GM12872 (cell line): Measurements from ENCODE around the gene CHGA.

Source experiments
- TF ChIP-seq, protein P1 (sequence below): IDR thresholded peaks from 3 replicates; pipeline ENCODE4 v1.5.1; 2011; ENCODE audit warnings: low read depth, mild to moderate bottlenecking, low read length, moderate library complexity; ENCODE audit not compliant: insufficient read depth

Gene CHGA, protein sequence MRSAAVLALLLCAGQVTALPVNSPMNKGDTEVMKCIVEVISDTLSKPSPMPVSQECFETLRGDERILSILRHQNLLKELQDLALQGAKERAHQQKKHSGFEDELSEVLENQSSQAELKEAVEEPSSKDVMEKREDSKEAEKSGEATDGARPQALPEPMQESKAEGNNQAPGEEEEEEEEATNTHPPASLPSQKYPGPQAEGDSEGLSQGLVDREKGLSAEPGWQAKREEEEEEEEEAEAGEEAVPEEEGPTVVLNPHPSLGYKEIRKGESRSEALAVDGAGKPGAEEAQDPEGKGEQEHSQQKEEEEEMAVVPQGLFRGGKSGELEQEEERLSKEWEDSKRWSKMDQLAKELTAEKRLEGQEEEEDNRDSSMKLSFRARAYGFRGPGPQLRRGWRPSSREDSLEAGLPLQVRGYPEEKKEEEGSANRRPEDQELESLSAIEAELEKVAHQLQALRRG

DNA sequence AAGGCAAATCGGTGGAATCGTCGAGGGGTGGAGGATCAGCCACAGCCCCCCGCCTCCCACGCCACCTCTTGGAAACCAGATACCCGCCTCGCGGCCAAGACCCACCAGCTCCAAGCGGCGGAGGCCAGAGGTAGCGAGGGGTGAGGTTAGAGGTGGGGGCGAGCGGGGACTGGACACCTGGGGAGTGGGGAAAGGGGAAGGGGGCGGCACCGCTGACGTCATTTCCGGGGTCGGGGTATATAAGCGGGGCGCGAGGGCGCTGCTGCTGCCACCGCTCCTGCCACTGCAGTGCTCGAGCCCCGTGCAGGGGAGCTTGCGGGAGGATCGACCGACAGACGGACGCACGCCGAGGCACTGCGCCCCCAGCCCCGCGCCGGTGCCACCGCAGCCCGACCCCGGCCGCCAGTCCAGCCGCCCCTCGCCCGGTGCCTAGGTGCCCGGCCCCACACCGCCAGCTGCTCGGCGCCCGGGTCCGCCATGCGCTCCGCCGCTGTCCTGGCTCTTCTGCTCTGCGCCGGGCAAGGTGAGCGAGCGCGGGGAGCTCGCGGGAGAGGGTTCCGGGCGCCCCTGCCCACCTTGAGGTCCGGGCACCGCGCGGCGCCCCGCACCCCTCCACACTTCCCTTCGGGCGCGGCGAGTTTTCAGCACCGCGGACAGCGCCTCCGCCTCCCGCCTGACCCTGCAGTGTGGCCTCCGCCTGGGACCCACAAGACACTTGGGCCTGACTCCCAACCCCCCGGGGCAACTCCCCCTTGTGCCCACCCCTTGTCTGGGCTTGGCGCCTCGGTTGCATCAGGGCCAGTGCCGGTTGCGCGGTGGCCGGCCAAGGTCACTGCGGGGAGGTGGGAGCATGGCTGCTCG is at the start of gene CHGA:
CHGA (plus strand) TSS at position 268 of the 861 bp plus-strand sequence; CDS start at position 478, 210 bp downstream.
- TF ChIP-seq, protein P1, sequence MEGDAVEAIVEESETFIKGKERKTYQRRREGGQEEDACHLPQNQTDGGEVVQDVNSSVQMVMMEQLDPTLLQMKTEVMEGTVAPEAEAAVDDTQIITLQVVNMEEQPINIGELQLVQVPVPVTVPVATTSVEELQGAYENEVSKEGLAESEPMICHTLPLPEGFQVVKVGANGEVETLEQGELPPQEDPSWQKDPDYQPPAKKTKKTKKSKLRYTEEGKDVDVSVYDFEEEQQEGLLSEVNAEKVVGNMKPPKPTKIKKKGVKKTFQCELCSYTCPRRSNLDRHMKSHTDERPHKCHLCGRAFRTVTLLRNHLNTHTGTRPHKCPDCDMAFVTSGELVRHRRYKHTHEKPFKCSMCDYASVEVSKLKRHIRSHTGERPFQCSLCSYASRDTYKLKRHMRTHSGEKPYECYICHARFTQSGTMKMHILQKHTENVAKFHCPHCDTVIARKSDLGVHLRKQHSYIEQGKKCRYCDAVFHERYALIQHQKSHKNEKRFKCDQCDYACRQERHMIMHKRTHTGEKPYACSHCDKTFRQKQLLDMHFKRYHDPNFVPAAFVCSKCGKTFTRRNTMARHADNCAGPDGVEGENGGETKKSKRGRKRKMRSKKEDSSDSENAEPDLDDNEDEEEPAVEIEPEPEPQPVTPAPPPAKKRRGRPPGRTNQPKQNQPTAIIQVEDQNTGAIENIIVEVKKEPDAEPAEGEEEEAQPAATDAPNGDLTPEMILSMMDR = no peak

- TF ChIP-seq, protein P1 = no peak
Measured at GRCh38 chr14:92874962-92875661, 47.8 kb upstream of the CHGA start.

DNA sequence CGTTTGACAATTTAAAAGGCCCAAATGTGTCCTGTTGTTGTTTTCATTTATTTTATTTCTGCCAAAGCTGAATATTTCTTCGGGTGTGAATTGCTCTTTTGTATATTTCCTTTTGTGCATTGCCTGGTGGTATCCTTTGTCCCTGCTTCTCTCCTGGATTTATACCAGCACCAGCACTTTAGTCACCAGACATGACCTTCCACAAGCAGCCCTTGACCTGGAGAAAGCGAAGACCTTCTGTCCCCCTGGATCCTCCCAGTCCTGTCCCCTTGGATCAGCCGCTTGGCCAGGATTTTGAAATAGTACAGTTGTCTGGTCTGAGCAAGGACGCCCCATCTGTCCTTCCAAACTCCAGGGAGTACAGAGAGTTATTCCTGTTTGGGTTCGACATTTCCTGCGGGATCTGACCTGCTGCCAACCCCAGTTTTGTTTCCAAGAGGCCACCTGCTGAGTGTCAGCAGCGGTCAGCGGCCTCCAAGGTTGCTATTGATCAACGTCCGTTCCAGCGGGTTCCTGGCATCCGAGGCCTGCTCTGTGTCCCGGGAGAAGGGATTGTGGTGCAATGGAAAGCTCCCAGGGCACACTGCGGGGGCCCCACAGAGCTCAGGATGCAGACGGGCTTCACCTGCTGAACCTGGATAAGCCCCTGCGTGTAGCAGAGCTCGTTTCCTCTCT is 45.1 kb upstream of the CHGA start:
- TF ChIP-seq, protein P1 = no peak

DNA sequence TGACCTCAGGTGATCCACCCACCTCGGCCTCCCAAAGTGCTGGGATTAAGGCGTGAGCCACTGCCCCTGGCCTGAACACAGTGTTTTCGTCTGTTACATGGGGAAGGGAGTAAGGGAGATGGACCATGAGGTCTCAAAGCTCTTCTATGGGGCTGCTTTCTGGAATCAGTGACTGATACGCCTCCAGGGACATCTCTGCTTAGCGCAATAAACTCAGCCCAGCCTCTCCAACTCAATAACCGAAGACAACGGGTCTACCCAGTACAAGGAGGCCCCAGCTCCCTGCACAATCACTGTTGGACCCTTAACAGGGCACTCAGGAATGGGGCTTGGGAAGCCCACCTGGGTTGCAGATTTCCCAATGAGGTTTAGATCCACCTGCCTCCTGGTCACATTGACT is 42.6 kb upstream of the CHGA start:
- TF ChIP-seq, protein P1 = no peak

DNA sequence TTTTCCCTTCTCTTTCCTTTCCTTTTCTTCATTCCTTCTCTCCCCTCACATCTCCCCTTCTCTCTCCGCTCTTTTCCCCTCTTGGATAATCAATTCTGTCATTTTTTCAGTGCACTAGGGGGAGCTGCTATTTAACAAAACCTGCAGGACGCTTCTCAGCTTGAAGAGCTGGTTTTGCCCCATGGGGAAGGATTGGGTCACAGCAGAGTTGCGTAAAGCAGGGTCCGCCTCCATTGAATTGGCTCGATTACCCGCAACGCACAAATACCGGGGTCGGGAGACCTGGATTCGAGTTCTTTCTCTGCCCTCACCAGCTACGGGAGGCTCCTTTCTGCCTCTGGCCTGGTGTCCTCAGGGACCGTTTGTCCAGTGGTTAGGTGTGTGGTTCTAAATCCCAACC is 42.1 kb upstream of the CHGA start:
- TF ChIP-seq, protein P1 = no peak

DNA sequence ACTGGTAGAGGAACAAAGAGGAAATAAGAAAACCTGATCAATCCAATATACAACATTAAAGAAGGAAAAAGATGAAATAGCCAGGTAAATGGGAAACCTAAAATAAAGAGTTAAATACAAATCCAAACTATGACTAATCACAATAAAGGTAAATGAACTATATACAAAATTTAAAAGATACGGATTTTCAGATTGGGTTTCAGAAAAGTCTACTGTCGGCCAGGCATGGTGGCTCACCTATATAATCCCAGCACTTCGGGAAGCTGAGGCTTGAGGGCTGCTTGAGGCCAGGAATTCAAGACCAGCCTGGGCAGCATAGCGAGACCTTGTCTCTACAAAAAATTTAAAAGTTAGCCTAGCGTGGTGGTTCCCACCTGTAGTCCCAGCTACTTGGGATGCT is 39.9 kb upstream of the CHGA start:
- TF ChIP-seq, protein P1 = no peak
